MM.1S (cell line): ENCODE measurements around the gene INPP4B.

Source experiments
- DNase-seq: peaks from one replicate; pipeline ENCODE4 v3.0.0-alpha.2; 2015
- H2AFZ ChIP-seq: fragments of 300-600 bp; sonication (generic); 2 replicates; pipeline ENCODE4 v1.6.0; 2016; ENCODE audit warnings: antibody characterized with exemption, low read length
- H3F3A ChIP-seq: fragments of 300-600 bp; sonication (generic); 2 replicates; pipeline ENCODE4 v1.6.1; 2016; ENCODE audit warnings: mild to moderate bottlenecking, antibody characterized with exemption, low read length, moderate library complexity, mixed read lengths; ENCODE audit not compliant: insufficient read depth
- H3K27ac ChIP-seq: fragments of 300-600 bp; sonication (generic); 2 replicates; pipeline ENCODE4 v1.5.1; 2016; ENCODE audit warnings: mild to moderate bottlenecking, low read length
- H3K27me3 ChIP-seq: fragments of 300-600 bp; sonication (generic); replicated peaks from 2 replicates; pipeline ENCODE4 v1.6.0; 2016; ENCODE audit warnings: low read length; ENCODE audit not compliant: insufficient read depth
- H3K36me3 ChIP-seq: fragments of 300-600 bp; sonication (generic); replicated peaks from 2 replicates; pipeline ENCODE4 v1.6.1; 2016; ENCODE audit warnings: mild to moderate bottlenecking, low read length, mixed read lengths; ENCODE audit not compliant: insufficient read depth
- H3K4me1 ChIP-seq: fragments of 300-600 bp; sonication (generic); 2 replicates; pipeline ENCODE4 v1.6.1; 2016; ENCODE audit warnings: low read length, mixed read lengths
- H3K4me2 ChIP-seq: fragments of 300-600 bp; sonication (generic); 2 replicates; pipeline ENCODE4 v1.6.0; 2016; ENCODE audit warnings: low read depth, low read length
- H3K4me3 ChIP-seq: fragments of 300-600 bp; sonication (generic); 2 replicates; pipeline ENCODE4 v1.5.1; 2016; ENCODE audit warnings: low read length, mixed read lengths
- H3K79me2 ChIP-seq: fragments of 300-600 bp; sonication (generic); 2 replicates; pipeline ENCODE4 v1.6.1; 2016; ENCODE audit warnings: mixed run types, low read length, mixed read lengths
- H3K9ac ChIP-seq: fragments of 300-600 bp; sonication (generic); 2 replicates; pipeline ENCODE4 v1.6.1; 2016; ENCODE audit warnings: low read length, mixed read lengths
- H3K9me2 ChIP-seq: fragments of 300-600 bp; sonication (generic); replicated peaks from 2 replicates; pipeline ENCODE4 v1.6.1; 2016; ENCODE audit warnings: mild to moderate bottlenecking, low read length, mixed read lengths; ENCODE audit not compliant: insufficient read depth
- H3K9me3 ChIP-seq: fragments of 300-600 bp; sonication (generic); replicated peaks from 2 replicates; pipeline ENCODE4 v1.6.1; 2016; ENCODE audit warnings: mild to moderate bottlenecking, low read length, mixed read lengths; ENCODE audit not compliant: insufficient read depth
- H4K20me1 ChIP-seq: fragments of 300-600 bp; sonication (generic); 2 replicates; pipeline ENCODE4 v1.6.1; 2016; ENCODE audit warnings: mild to moderate bottlenecking, low read length, moderate library complexity, mixed read lengths; ENCODE audit not compliant: insufficient read depth
- EZH2 ChIP-seq: fragments of 300-600 bp; sonication (generic); optimal IDR thresholded peaks from 2 replicates; pipeline ENCODE3; 2017; ENCODE audit warnings: low read depth, mild to moderate bottlenecking, antibody characterized with exemption, low read length, mixed read lengths
- EZH2phosphoT487 ChIP-seq: fragments of 300-600 bp; sonication (generic); IDR thresholded peaks from 2 replicates; pipeline ENCODE4 v1.6.1; 2018; ENCODE audit warnings: antibody characterized with exemption, low read length
- TF ChIP-seq, protein P1 (sequence below): fragments of 300-600 bp; sonication (generic); IDR thresholded peaks from 2 replicates; pipeline ENCODE4 v1.5.1; 2016; ENCODE audit warnings: antibody characterized with exemption, low read length, mixed read lengths

Gene INPP4B

DNA sequence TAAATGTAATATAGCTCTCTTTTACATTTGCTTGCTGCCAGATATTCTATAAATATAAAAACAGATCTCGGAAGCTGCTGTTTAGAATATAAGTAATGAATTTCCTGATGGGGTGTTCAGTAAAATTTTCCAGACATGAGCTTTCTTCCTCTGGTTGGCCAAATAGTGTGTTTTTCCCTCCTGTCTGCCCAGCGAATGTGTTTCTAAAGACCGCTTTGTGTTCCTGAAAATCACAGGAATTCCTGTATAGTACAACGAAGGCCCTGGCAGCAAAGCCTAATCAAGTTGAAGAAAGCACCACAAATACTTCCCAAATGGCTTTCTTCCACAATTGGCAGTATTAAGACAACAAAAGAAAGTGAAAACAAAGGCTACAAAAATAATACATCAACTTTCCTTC, 494.1 kb downstream of the INPP4B start:
- H3K9me2 ChIP-seq: no peaks in the 10 kb centered on the region
- TF ChIP-seq EZH2 (no peak), EZH2phosphoT487 (no peak)
- TF ChIP-seq, protein P1, sequence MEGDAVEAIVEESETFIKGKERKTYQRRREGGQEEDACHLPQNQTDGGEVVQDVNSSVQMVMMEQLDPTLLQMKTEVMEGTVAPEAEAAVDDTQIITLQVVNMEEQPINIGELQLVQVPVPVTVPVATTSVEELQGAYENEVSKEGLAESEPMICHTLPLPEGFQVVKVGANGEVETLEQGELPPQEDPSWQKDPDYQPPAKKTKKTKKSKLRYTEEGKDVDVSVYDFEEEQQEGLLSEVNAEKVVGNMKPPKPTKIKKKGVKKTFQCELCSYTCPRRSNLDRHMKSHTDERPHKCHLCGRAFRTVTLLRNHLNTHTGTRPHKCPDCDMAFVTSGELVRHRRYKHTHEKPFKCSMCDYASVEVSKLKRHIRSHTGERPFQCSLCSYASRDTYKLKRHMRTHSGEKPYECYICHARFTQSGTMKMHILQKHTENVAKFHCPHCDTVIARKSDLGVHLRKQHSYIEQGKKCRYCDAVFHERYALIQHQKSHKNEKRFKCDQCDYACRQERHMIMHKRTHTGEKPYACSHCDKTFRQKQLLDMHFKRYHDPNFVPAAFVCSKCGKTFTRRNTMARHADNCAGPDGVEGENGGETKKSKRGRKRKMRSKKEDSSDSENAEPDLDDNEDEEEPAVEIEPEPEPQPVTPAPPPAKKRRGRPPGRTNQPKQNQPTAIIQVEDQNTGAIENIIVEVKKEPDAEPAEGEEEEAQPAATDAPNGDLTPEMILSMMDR: no peak
- no peak for DNase-seq
- H3K4me2 ChIP-seq: no peak overlapping the region
- H3K9ac ChIP-seq: no peak overlapping the region
- no peaks in the 10 kb centered on the region for H4K20me1 ChIP-seq
- H3K79me2 ChIP-seq: no peaks in the 10 kb centered on the region
- H2AFZ ChIP-seq: no peak overlapping the region
- no peaks in the 10 kb centered on the region for H3K9me3 ChIP-seq
- H3F3A ChIP-seq: no peaks in the 10 kb centered on the region
- no peaks in the 10 kb centered on the region for H3K4me1 ChIP-seq
- no peaks in the 10 kb centered on the region for H3K27me3 ChIP-seq
- H3K4me3 ChIP-seq: no peak overlapping the region
- no peaks in the 10 kb centered on the region for H3K36me3 ChIP-seq
- H3K27ac ChIP-seq: no peak overlapping the region

DNA sequence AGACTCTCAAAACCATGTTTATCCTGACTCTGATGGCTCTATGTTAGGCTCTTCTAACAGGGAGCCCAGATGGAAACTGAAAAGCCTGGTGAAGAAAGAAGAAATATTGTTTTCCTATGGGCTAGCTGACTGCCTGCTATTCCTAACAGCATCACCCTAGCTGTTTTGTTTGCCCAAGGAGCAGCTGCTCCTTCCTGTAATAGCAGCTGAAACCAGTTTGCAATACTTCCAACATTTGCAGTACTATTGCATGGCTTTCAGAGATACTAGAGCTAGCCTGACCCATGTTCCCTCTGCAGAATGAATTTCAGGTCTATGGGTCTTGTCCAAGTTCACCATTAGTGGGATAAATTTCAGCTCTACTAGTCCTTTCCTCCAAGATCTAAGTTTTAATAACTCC, 495.2 kb downstream of the INPP4B start:
- H2AFZ ChIP-seq: no peak overlapping the region
- no peaks in the 10 kb centered on the region for H3K79me2 ChIP-seq
- DNase-seq: no peak
- H3K9ac ChIP-seq: no peak overlapping the region
- H3K9me2 ChIP-seq: no peaks in the 10 kb centered on the region
- no peaks in the 10 kb centered on the region for H3K36me3 ChIP-seq
- no peak overlapping the region for H3K4me2 ChIP-seq
- H3K4me1 ChIP-seq: no peaks in the 10 kb centered on the region
- no peak for TF ChIP-seq EZH2phosphoT487
- TF ChIP-seq, protein P1: no peak
- TF ChIP-seq EZH2: no peak
- H3K4me3 ChIP-seq: no peak overlapping the region
- H3K27me3 ChIP-seq: no peaks in the 10 kb centered on the region
- no peaks in the 10 kb centered on the region for H4K20me1 ChIP-seq
- H3F3A ChIP-seq: no peaks in the 10 kb centered on the region
- H3K9me3 ChIP-seq: no peaks in the 10 kb centered on the region
- no peak overlapping the region for H3K27ac ChIP-seq

DNA sequence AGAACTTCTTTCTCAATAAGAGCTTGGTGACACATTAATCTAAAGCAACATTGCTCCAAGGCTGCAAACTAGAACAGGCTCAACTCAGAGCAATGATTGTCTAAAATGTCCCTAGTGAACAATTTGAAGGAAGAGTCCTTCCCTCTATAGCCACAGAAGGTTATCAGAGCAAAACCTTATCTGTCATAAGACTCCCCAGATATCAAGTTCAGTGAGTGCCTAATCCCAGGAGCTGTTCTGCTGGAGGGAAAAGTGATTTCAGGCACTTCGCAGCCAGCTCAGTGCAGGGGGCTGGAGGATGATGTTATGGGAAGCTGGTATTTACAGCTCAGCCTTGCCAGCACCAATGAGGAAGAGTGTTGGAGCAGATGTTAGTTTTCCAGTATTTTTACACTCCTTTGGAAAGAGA, 497.5 kb downstream of the INPP4B start:
- no peak overlapping the region for H3K27ac ChIP-seq
- no peaks in the 10 kb centered on the region for H3F3A ChIP-seq
- H3K9me2 ChIP-seq: no peaks in the 10 kb centered on the region
- no peaks in the 10 kb centered on the region for H4K20me1 ChIP-seq
- no peaks in the 10 kb centered on the region for H3K27me3 ChIP-seq
- no peak overlapping the region for H3K4me3 ChIP-seq
- DNase-seq: no peak
- no peak overlapping the region for H3K9ac ChIP-seq
- H3K4me2 ChIP-seq: no peak overlapping the region
- no peaks in the 10 kb centered on the region for H3K36me3 ChIP-seq
- H3K79me2 ChIP-seq: no peaks in the 10 kb centered on the region
- TF ChIP-seq EZH2 (no peak), EZH2phosphoT487 (no peak)
- TF ChIP-seq, protein P1: no peak
- H3K4me1 ChIP-seq: no peaks in the 10 kb centered on the region
- H3K9me3 ChIP-seq: no peaks in the 10 kb centered on the region
- no peak overlapping the region for H2AFZ ChIP-seq
